Activated CD4-positive, alpha-beta T cell treated with anti-CD3 and anti-CD28 coated beads for 24 hours (primary cell): ENCODE results near the gene SH3D21.

Experiments
- DNase-seq, 2 donors: peaks; one replicate each; pipeline ENCODE4 v3.0.0-alpha.2; 2020; ENCODE audit warnings: low read depth in 2 of 2

The SH3D21 gene

DNA sequence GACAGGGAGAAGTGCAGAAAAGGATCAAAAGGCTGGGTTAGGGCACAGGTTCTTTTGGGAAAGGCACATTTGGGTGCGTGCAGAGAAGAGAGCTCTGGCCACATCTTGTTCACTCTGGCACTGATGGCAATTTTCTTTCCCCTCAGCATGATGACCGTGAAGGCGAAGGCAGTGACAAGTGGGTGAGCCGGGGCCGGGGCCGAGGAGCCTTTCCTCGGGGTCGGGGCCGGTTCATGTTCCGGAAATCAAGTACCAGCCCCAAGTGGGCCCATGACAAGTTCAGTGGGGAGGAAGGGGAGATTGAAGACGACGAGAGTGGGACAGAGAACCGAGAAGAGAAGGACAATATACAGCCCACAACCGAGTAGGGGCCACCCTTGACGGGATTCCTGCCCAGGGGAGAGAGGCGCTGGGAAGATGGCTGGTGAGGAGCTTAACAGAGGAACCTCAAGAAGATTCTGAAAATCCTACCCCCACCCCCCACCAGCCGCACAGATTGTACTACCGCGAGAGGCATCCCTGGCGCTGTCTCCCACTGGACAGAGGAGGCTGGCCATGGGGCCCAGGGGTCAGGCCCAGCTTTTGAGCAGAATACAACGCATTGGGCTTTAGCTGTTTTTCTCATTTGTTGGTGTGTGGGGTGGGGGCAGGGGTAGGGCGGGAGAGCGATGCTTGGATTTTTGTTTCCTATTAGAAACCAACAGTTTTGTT is 2.4 kb upstream of the SH3D21 start:
- DNase-seq: no peak

DNA sequence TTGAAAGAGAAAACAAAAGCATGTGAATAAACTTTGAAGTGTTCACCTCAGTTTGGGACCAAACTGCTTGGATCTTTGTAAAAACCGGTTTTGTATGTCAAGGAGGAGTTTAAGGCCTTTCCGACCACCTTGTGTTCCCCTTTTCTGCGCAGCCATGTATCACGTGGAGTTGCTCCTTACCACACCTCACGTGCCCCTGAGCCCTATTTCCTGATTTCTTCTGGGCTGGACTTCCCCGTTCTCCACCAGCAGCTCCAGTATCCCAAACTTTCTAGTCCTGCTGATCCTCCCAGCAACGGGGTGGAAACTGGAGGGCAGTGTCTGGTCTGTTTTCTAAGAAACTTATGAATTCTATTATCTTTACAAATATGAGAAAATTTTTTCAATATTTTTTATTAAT is 1.6 kb upstream of the SH3D21 start:
- no peak for DNase-seq

DNA sequence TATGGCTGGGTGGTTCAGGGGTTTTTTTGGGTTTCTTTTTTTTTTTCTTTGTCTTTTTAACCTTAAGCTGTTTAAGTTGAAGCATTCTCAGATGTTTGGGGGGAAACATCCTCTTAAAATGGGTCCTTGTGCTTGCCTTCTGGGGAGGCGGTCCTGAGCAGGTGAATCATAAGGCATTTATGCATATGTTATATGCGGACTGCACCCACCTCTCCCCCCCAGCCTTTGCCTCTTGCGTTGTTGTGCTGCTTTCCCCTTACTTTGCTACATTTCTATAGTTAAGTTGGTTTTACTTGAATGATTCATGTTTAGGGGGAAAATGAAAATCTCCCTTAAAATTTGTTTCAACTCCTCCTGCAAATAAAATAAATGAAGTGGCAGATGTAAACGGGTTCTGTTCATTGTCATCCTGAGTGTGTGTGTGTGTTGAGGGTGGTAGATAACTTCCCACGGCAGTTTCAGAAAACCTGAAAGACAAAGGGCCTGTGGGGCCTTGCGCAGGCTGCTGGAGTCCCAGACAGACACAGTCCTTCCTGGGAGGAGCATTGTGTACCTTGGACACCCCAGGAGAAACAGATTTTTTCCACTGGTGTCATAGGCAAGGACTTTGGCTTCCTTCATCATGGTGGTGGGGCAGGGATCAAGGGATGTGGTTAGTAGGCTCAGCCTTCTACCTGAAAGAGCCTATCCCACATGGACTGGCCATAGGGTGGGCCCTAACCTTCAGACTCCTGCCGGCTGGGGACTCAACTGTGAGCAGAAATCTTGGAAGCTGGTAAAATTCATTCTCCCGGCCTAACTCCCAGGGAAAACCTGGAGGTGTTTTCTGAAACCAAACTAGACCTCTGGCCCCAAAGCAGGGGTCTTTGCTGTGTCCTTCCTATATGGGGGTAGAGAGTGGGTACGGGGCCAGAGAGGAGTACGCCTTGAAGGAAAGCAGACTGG is 926 bp upstream of the SH3D21 start:
- DNase-seq: no peak

DNA sequence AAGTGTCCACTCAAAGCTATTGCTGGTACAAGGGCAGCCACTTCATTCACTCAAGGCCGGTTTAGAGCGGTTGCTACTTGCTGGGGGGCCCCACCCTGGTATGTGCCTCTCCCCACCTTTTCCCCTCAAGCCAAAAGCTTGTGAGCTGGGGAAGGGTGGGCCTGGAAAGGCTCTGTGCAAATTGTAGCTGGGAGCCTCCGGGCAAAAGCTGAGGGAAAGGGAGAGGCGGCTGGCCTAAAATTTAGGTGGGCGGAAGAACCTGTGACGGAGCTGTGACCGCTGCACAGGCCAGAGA is 306 bp upstream of the SH3D21 start:
- DNase-seq: no peak

DNA sequence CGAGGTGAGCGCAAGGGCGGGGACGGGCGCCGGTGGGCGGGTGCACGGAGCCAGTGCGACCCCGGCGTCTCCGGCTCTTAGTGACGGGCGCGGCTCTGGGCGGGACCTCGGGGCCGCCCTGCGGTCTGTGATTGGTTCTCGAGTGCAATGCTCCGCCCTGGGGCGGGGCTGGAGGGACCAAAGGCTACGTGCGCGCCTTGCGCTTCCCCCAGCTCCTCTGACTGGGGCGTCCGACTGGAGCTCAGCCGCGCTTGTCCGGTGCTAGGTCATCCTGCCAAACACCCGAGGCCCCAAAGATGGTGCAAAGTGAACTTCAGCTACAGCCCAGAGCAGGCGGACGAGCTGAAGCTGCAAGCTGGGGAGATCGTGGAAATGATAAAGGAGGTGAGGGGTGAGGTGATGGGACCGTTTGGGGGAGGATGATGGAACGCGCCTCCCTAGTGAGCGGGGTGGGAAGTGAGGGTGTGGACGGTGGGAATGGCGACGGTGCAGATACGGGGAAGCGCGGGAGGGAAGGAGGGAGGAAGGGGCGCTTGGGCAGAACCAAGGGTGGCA is 811 bp downstream of the SH3D21 start:
- peak; percentile 83 to 87 for DNase-seq

DNA sequence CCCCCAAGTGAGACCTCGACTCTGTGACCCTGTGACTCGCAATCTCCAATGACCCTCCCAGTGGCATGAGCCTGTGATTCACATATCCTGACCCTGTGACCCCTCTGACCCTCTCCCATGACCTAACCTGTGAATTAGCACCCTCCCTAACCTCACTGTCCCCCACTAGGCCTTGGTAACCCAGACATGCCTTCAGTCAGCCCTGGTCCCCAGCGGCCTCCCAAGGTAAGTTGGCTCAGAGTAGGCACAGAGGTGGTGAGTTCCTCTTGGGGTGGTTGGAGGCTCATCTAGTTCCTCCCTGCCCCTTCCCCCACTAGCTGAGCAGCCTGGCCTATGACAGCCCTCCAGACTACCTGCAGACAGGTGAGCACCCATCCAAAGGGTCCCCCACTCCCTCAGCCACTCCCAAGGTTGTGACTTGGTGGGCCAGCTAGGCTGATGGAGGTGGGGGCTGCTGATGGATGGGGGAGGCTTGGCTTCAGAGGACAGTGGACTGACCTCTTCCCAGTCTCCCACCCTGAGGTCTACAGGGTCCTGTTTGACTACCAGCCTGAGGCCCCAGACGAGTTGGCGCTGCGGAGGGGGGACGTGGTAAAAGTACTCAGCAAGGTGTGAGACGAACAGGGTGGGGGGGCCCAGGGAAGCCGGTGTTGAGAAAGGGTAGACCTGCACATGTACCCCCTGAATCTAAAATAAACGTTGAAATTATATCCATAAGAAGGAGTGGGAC is 1.6 kb downstream of the SH3D21 start:
- DNase-seq: no peak

DNA sequence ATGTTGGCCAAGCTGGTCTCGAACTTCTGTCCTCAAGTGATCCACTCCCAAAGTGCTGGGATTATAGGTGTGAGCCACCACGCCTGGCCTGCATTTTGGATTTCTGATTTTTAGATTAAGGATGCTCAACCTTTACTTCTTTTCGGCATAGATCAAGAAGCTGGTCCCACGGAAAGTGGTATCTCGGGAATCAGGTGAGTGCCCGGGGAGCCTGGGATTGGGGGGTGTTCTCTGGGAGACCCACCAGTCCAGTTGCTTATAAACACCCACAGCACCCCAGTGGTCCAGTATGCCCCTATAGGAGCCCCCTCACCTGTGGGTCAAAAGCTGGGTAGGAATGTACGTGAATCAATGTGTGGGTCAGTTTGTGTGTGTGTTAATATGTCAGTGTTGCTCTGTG is 3.2 kb downstream of the SH3D21 start:
- no peak for DNase-seq

DNA sequence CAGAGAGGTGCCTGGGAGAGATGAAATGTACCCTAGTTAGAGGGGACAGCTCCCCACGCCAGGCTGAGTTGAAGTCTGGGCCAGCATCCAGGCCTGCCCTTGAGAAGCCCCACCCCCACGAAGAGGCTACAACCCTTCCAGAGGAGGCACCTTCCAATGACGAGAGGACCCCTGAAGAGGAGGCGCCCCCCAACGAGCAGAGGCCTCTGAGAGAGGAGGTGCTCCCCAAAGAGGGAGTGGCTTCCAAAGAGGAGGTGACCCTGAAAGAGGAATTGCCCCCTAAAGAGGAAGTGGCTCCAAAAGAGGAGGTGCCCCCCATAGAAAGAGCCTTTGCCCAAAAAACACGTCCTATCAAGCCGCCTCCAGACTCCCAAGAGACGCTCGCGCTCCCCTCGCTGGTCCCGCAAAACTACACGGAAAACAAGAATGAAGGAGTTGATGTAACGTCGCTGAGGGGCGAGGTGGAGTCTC is 14.2 kb downstream of the SH3D21 start:
- DNase-seq: no peak

DNA sequence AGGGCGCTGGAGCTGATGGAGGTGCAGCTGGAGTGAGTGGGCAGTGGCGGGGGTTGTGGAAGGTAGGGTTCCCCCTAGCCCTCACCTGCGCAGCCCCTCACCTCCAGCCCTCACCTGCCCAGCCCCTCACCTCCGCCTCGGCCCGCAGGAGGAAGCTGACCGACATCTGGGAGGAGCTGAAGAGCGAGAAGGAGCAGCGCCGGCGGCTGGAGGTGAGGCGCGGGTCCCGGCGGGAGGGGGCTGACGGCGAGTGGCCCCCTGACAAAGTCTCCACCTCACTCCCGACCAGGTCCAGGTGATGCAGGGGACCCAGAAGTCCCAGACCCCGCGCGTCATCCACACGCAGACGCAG is 14.6 kb downstream of the SH3D21 start:
- DNase-seq: no peak

DNA sequence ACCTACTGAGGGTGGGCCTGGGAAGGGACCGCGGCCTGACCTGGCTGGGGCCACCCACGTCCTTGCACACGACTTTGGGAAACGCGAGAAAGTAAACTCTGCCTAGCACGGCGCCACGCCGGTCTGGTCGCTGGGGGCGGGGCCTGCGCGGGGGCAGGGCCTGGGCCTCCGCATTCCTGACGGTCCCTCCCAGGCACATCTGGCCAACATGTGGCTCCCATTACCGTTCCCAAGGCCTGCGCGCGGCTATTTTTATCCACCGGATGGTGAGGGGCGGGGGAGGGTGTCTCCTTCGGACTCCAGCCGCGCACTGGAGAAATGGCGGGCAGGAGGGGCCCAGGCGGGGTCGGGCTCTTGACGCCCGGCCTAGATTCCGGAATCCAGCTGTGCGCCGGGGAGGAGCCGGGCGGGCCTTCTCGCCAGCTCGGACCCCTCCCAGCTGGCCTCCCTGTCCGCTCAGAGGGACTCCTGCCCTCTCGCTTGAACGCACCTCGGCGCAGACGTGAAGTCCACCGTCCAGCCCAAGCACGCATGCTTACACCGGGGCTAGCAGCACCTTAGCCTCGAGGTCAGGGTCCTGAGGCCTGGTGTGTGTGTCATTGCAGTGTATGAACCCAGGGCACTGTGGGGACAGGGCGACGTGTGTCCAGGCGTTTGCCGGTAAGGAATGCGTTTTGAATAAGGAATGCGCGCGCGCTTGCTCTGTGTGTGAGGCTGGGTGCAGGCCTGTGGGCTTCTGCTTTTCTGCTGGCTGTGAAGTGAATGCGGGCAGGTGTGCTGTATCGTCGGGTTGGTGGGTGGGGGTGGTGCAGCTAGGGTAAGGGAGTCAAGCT is 15.2 kb downstream of the SH3D21 start:
- DNase-seq: no peak

DNA sequence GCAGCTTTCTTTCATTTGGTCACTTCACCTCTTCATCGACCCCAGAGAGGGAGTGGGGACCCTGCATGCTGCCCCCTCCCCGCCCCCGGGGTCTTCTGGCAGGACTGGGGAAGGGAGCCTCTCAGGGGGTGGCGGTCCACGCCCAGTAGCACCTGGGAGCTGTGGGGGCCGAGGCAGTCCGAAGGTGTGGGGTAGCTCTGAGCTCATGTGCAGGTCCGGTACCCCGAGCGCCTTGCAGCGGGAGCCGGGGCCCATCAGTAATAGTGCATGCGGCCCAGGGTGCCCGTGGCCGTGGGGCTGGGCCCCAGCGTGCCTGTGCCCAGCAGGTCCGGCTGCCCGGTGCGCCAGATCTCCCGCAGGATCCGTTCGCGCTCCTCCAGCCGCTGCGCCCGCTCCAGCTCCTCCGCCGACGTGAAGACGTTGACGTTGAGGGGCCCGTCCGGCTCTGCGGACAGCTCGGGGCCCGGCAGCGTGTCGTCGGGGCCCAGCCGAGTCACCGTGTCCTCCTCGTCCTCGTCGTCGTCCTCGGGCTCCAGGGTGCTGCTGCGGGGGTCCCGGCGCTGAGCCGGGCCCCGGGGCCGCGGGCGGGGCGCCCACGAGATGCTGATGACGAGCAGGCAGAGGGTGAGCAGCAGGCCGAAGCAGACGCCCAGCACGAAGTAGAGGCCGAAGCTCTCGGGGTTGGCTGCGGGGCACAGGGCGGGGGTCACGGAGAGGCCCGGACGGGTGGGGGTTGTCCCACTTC is 16.0 kb downstream of the SH3D21 start:
- DNase-seq: no peak

DNA sequence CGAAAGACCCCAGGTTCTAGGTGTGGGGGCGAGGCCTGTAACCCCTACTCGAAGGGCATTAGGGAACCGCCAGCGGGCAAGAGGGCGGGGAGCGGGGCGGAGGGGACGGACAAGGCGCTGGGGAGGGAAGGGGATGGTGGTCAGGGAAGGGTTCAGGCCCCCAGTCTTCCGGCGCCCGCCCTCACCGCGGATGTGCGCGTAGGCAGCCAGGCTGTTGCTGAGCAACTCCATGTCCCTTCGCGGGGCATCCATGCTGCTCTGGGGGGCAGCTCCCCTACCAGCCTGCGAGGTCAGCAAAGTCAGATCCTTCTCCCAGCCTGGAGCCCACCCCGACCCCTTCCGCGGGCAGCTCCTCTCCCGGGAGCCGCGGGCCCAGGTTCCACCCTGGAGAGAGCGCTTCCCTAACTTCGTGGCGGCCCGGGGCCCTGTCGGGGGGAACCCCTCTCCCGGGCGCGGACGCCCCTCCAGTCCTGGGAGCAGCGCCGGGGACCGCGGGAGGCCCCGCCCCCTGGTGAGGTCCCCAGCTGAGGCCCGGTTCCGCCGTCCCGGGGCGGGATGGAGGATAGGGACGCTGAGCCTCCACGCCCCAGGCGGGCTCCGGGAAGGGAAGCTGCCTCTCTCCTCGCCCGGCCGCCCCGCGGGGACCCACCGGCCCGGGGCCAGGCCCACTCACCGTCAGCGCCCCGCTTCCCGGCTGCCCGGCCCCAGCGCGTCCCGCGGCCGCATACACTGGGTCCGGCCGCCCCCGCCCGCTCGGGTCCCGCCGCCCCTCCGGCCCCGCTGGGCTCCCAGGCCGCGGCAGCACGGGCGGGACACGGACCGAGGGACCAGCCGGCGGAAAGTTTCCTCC is 16.8 kb downstream of the SH3D21 start:
- DNase-seq: no peak

DNA sequence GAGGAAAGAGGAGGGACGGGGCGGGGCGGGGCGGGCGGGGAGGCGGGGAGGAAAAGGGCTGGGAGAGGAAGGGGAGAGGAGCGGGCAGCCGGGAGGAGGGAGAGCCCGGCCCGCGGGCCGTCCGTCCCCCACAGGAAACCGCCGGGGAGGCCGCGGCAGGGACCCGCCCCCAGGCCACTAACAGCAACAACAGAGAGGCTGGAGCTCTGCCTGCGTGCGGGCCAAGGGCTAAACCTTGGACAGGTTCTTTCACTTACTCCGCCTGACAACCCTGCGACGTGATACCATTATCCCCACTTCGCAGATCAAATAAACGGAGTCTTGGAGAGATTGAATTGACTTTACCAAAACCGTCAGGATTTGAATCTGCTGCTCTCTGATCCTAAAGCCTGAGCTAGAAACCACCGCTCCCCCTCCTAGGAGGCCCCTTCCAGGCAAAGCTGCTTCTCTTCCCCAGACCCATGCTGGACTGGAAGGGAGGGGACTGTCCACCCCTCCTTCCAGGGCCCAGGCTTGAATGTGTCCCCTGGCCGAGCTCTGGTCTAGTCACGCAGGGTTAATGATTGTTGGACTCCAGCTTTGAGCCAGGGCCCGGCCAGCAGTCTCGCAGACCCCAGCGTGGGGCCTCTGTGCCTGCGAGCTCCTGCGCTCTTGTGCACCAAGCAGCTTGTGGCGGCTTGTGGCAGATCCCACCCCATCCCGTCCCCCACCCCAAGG is 17.6 kb downstream of the SH3D21 start, which contains the start of gene EVA1B:
Gene EVA1B, minus strand, starts transcription at position 10 of the 717 bp plus-strand sequence. CDS start 608 bp downstream, outside the sequence.
- no peak for DNase-seq

DNA sequence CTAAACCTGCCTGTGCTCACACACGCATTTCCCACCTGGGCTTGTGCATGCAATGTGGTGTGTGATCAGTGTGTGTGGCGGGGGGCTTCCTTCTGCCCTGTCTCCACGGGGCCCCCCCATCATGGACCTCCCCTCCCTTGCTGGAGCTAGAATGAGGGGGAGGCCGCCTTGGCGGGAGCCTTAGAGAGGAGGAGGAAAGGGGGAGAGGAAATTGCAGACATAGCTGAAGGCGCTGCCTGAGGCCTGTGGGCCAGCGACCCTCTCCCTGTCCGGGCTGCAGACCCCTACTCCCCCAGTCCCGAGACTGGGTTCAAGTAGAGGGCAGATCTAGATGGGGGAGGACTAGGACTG is 18.2 kb downstream of the SH3D21 start:
- DNase-seq: no peak

DNA sequence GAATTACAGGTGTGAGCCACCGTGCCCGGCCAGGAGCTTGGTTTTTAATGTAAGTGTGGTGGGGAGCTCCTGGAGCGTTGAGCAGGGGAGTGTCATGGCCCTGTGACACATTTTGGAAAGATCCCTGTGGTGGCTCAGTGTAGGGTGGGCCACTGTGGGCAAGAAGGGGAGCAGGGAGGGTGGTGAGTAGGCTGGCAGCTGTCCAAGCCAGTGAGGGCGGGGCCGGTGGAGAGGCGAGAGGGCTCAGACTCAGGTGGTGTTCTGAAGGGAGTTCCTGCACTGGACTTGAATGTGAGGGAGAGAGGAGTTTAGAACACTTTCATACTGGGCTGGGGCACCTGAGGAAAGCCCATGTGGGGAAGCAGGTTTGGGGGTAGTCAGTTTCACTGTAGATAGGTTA is 20.3 kb downstream of the SH3D21 start:
- no peak for DNase-seq

DNA sequence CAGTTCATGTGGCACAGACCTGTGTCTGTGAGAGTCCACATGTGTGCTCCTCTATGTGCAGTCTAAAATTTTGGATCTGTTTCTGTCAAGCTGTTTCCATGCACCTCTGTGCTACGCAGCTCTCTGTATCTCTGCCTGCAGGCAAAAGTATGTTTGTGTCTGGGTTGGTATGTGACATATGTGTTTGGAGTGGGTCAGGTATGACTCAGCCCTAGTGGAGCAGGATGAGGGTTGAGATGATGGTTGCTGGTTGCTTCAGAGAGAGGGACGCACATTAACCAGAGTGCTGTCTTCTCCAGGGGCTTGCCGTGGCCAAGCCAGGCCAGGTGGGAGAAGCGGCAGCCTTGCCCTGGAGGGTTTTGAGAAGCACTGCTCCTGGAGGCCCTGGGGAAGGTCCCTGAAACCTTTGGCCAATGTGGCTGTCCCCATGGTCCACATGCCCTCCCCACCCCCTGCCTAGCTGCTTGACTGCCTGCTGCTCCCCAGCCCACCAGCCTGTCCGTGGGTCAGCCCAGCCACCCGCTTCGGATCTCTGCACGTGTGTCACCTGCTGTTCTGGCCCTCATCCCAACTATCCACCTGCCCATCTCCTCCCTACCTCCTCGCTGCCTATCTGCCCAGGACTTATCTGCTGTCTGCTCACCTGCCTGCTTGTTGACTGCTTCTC is 21.4 kb downstream of the SH3D21 start:
- DNase-seq: no peak

DNA sequence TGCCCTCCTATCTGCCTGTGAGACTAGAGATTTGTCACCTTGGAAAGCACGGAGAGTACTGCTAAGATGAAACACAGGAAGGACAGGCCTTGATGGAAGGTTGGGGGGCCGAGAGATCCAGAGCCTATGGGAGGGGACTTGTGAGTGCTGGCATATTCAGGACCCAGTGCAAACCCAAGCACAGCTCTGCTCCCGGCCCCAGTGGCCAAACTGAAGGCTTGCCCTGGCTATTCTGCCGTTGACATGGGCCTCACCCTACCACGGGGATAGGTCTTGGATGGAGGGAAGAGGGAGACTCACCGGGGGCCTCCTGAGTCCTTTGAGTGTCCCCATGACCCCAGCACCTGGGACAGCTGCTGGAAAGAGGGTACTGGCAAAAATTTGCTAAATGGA is 21.9 kb downstream of the SH3D21 start:
- DNase-seq: no peak

DNA sequence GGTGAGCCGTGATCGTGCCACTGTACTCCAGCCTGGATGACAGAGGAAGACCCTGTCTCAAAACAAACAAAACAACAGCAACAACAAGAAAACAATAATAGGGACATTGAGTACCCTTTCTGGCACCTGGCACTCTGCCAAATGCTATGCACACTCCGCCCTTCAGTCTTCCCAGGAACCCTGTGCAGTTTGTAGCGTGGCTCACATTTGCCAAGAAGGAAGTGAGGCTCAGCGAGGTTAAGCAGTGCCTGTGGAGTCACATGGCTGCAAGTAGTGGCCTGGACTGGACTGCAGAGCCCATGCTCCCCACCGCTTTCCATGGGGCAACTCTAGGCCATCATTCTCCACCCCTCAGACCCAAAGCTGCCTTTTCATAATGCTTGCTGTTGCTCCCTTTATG is 22.5 kb downstream of the SH3D21 start:
- no peak for DNase-seq

DNA sequence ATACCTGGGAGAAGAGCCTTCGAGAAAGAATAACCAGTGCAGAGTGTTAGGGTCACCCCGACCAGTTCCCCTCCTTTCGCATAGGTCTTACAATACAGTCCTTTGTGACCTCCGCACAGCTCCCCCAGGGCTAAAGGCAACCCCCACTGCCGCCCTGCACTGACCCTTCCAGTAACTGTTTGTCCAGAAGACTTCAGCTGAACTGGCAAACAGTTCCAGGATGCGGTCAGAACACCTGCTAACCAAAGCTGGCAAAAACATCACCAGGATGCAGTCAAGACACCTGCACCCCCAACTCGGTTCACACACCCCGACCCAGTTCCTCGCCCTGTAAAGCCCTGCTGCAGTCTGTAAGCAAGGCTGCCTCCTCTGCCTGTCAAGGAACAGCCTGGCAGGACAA is 23.6 kb downstream of the SH3D21 start:
- DNase-seq: no peak
